Sciatic nerve (tissue), 2 donors: Measurements from ENCODE around the gene SMYD3. TPM values are rescaled to one million over a fixed set of nuclear protein-coding genes. Genes with fewer than 3 reads are reported as not detected.

ENCODE experiments used
- ATAC-seq: fragments of 200-7000 bp; cut with Tn5 transposase; one replicate; pipeline ENCODE4 v1.9.1; 2020; ENCODE audit warnings: mild to moderate bottlenecking, moderate library complexity
- DNase-seq: peaks from one replicate; pipeline ENCODE4 v3.0.0-alpha.2; 2020; ENCODE audit warnings: low spot score
- intact Hi-C: fragments of 100-400 bp; cut with DNase I; formaldehyde crosslinking; loops from one replicate; pipeline ENCODE4 v1.14.2; 2022
- total RNA-seq: library from RNA; stranded (reverse); fragmentation: NEBNext Ultra II Directional; extraction: Animal tissue kit (Norgen Biotek cat#: 25700); gene quantifications from one replicate; pipeline ENCODE4 v1.2.1, GENCODE V29; 2021
- donor health status: DM: no; HTN: no; CAD: no.
- donor health status: DM: no; HTN: no; CAD: no.

SMYD3 gene
- total RNA-seq, 1 donor from 2014 or later = 27.7 TPM

- DNase-seq (no peak), ATAC-seq (no peak)
- intact Hi-C loops = no loop called here
Observed at GRCh38 chr1:245707941-245708340, 799.1 kb downstream of the SMYD3 start.

- intact Hi-C loops = no loop called here
- ATAC-seq (no peak), DNase-seq (no peak)
Observed at GRCh38 chr1:245704765-245705164, 802.3 kb downstream of the SMYD3 start.

- ATAC-seq (no peak), DNase-seq (no peak)
- intact Hi-C loops = no loop called here
Observed at GRCh38 chr1:245704341-245704740, 802.7 kb downstream of the SMYD3 start.

- intact Hi-C loops = no loop called here
- ATAC-seq (no peak), DNase-seq (no peak)
Observed at GRCh38 chr1:245702346-245702745, 804.7 kb downstream of the SMYD3 start.

GRCh38 chr1:245701631-245702030, 805.4 kb downstream of the SMYD3 start:
- ATAC-seq (no peak), DNase-seq (peak; percentile 26)
- intact Hi-C loops = no loop called here

- DNase-seq (peak; percentile 9), ATAC-seq (no peak)
- intact Hi-C loops = no loop called here
Observed at GRCh38 chr1:245700631-245701030, 806.4 kb downstream of the SMYD3 start.

Other genes with a start within 250 kb of the SMYD3 start
- gene TFB2M, start 59.0 kb upstream of the SMYD3 start, total RNA-seq = 6.6 TPM
- 23.4 TPM for gene CNST, start 59.2 kb upstream of the SMYD3 start, total RNA-seq
- gene SCCPDH, start 217.1 kb upstream of the SMYD3 start, total RNA-seq = 79.0 TPM